Neural crest cell (in vitro differentiated cells): ENCODE results near the gene KLHL7. TPM values are rescaled to one million over a fixed set of nuclear protein-coding genes. Genes with fewer than 3 reads are reported as not detected.

Experiments used
- DNase-seq: peaks from one replicate; pipeline ENCODE4 v3.0.0; 2021; ENCODE audit warnings: low read depth, mixed read lengths, low spot score
- H3K27ac Mint-ChIP-seq: one replicate; pipeline ENCODE4 v1.8.0; 2021; ENCODE audit warnings: mild to moderate bottlenecking, mixed read lengths; ENCODE audit not compliant: unreplicated experiment
- H3K27me3 Mint-ChIP-seq: 2 replicates; pipeline ENCODE4 v1.8.0; 2021; ENCODE audit warnings: low read depth, mild to moderate bottlenecking, mixed read lengths
- H3K36me3 Mint-ChIP-seq: 2 replicates; pipeline ENCODE4 v1.8.0; 2021; ENCODE audit warnings: low read depth, mild to moderate bottlenecking, mixed read lengths
- H3K4me1 Mint-ChIP-seq: 2 replicates; pipeline ENCODE4 v1.8.0; 2021; ENCODE audit warnings: mixed read lengths
- H3K4me3 Mint-ChIP-seq: one replicate; pipeline ENCODE4 v1.8.0; 2021; ENCODE audit warnings: mild to moderate bottlenecking, mixed read lengths
- H3K9me3 Mint-ChIP-seq: 2 replicates; pipeline ENCODE4 v1.8.0; 2021; ENCODE audit warnings: mixed read lengths
- long read RNA-seq: library from polyadenylated mRNA; unstranded; transcript quantifications from one replicate; pipeline ENCODE4 v2.0.0, GENCODE V29; 2020
- total RNA-seq: library from RNA; stranded (reverse); gene quantifications from 2 replicates; pipeline ENCODE4 v1.2.1, GENCODE V29; 2021
- TF ChIP-seq, protein P1 (sequence below): fragments of 200-600 bp; sonication (generic); conservative IDR thresholded peaks from 2 replicates; pipeline ENCODE4 v1.5.0; 2021; ENCODE audit warnings: antibody characterized with exemption, mild to moderate bottlenecking

The KLHL7 gene
- 45.6 and 47.6 TPM in 2 replicates for total RNA-seq
- long read RNA-seq, full-length matches to known transcripts: 206 of 242 reads
- long read RNA-seq, partial matches to known transcripts: 18 of 242 reads
- long read RNA-seq, other reads (novel, unspliced or antisense): 18 of 242 reads

DNA sequence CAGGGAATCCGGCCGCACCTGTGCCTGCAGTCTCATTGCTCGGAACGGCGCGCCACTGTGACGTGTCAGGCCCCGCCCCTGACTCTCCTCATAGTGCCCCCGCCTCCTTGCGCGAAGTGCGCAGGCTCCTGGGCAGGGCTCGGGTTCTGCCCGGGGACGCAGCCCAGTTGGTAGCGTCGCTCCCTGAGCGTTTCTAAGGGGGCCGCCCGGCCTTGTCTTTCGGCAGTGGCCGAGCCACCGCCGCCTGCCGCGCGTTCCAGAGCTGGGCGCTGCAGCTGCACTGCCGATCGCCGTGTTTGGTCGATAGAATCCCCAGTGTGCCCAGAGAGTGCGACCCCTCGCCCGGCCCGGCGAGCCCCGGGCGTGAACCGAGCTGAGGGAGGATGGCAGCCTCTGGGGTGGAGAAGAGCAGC is at the start of gene KLHL7:
TSS of gene KLHL7 (plus strand) at position 142 of the 413 bp plus-strand sequence. CDS start at position 384, 242 bp downstream.
- Mint-ChIP-seq H3K36me3 (peaks cover 8% of the 10 kb centered on the region), H3K9me3 (no peaks in the 10 kb centered on the region), H3K27ac (peak within 1 kb of the TSS; percentile 98), H3K27me3 (no peaks in the 10 kb centered on the region), H3K4me1 (peaks cover 48% of the 10 kb centered on the region), H3K4me3 (peak within 1 kb of the TSS; percentile 99)
- DNase-seq: peak; percentile 89
- TF ChIP-seq, protein P1, sequence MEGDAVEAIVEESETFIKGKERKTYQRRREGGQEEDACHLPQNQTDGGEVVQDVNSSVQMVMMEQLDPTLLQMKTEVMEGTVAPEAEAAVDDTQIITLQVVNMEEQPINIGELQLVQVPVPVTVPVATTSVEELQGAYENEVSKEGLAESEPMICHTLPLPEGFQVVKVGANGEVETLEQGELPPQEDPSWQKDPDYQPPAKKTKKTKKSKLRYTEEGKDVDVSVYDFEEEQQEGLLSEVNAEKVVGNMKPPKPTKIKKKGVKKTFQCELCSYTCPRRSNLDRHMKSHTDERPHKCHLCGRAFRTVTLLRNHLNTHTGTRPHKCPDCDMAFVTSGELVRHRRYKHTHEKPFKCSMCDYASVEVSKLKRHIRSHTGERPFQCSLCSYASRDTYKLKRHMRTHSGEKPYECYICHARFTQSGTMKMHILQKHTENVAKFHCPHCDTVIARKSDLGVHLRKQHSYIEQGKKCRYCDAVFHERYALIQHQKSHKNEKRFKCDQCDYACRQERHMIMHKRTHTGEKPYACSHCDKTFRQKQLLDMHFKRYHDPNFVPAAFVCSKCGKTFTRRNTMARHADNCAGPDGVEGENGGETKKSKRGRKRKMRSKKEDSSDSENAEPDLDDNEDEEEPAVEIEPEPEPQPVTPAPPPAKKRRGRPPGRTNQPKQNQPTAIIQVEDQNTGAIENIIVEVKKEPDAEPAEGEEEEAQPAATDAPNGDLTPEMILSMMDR: no peak

DNA sequence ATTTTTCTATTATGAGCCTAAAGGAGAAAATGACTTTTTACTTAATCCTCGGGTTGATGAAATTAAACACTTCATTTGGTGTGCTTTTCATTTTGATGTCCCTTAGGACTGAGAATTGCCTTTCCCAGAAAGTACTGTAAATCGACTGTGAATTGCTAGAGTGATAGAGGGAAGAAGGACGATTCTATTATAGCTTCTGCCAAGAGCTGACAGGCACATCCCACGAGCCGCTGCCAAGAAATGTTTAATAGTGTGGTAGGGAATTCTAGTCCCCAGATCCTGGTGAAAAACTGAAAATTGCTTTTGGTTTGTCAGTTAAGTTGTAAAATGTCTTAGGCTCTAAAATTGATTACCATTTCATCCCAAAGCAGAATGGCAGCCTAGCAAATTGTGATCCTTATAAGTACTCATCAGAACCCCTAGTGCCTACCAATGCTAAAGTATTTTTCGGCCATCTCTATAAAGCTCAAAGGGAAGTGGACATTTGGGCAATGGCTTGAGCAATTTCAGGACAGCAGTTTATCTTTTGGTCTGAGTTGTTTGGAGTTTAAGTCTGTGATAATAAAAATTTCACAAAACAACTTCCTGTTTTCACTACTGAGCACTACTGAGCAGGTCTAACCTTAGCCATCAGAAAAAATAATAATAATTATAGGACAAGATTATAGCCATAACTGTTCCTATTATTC is 47.0 kb upstream of the KLHL7 start:
- TF ChIP-seq, protein P1: no peak
- Mint-ChIP-seq H3K9me3 (no peaks in the 10 kb centered on the region), H3K36me3 (no peaks in the 10 kb centered on the region), H3K27me3 (no peaks in the 10 kb centered on the region), H3K4me3 (no peak overlapping the region), H3K4me1 (no peaks in the 10 kb centered on the region), H3K27ac (no peak overlapping the region)
- DNase-seq: no peak

- Mint-ChIP-seq H3K4me1 (no peaks in the 10 kb centered on the region), H3K27me3 (no peaks in the 10 kb centered on the region)
Measured at GRCh38 chr7:23061327-23061726, 44.3 kb upstream of the KLHL7 start.

GRCh38 chr7:23062452-23062851 is 43.1 kb upstream of the KLHL7 start:
- TF ChIP-seq, protein P1: no peak
- no peak overlapping the region for H3K27ac Mint-ChIP-seq
- H3K36me3 Mint-ChIP-seq: no peaks in the 10 kb centered on the region
- no peak overlapping the region for H3K4me3 Mint-ChIP-seq
- DNase-seq: no peak
- H3K27me3 Mint-ChIP-seq: no peaks in the 10 kb centered on the region
- H3K9me3 Mint-ChIP-seq: no peaks in the 10 kb centered on the region
- H3K4me1 Mint-ChIP-seq: peaks cover 6% of the 10 kb centered on the region

More at GRCh38 chr7:23061327-23061726, 44.3 kb upstream of the KLHL7 start:
- TF ChIP-seq, protein P1: no peak
- DNase-seq: no peak
- Mint-ChIP-seq H3K4me3 (no peak overlapping the region), H3K9me3 (no peaks in the 10 kb centered on the region), H3K27ac (no peak overlapping the region), H3K36me3 (no peaks in the 10 kb centered on the region)

- no peak overlapping the region for H3K27ac Mint-ChIP-seq
- no peak overlapping the region for H3K4me3 Mint-ChIP-seq
- DNase-seq: no peak
- H3K9me3 Mint-ChIP-seq: no peaks in the 10 kb centered on the region
- TF ChIP-seq, protein P1: no peak
- H3K27me3 Mint-ChIP-seq: no peaks in the 10 kb centered on the region
- no peaks in the 10 kb centered on the region for H3K36me3 Mint-ChIP-seq
- peaks cover 7% of the 10 kb centered on the region for H3K4me1 Mint-ChIP-seq
Measured at GRCh38 chr7:23065974-23066373, 39.6 kb upstream of the KLHL7 start.
